HL-60 (cell line): ENCODE data around the gene MAFG.
A peak's percentile ranks its signal among the peaks of the same experiment; 100 is the strongest.

Source experiments
- DNase-seq, 2 experiments: peaks; one replicate each; pipeline ENCODE4 v3.0.0-alpha.2; 2010 to 2020; ENCODE audit warnings: low read depth in 1 of 2, low spot score in 1 of 2
- H3K27ac ChIP-seq: fragments of 250-450 bp; sonication (Bioruptor Pico); replicated peaks from 2 replicates; pipeline ENCODE4 v1.5.1; 2020; ENCODE audit warnings: mild to moderate bottlenecking, moderate library complexity
- H3K27me3 ChIP-seq: fragments of 250-450 bp; sonication (Bioruptor Pico); 2 replicates; pipeline ENCODE4 v1.5.1; 2021; ENCODE audit warnings: mild to moderate bottlenecking, moderate library complexity; ENCODE audit not compliant: insufficient read depth, poor library complexity, severe bottlenecking
- H3K4me3 ChIP-seq: replicated peaks from 2 replicates; pipeline ENCODE4 v1.5.1; 2011; ENCODE audit warnings: mild to moderate bottlenecking, control low read depth, low read length; ENCODE audit not compliant: insufficient read depth
- CTCF ChIP-seq: IDR thresholded peaks from one replicate; pipeline ENCODE4 v1.5.1; 2011; ENCODE audit warnings: low read length, control low read depth, inconsistent platforms; ENCODE audit not compliant: insufficient read depth
- GABPA ChIP-seq: IDR thresholded peaks from 2 replicates; pipeline ENCODE4 v1.6.1; 2012; ENCODE audit warnings: low read depth
- POLR2AphosphoS5 ChIP-seq: IDR thresholded peaks from 2 replicates; pipeline ENCODE4 v1.6.1; 2012; ENCODE audit warnings: low read depth
- REST ChIP-seq: IDR thresholded peaks from 2 replicates; pipeline ENCODE4 v1.6.1; 2012; ENCODE audit warnings: low read depth; ENCODE audit not compliant: insufficient replicate concordance
- SPI1 ChIP-seq: IDR thresholded peaks from 2 replicates; pipeline ENCODE4 v1.6.1; 2012; ENCODE audit warnings: low read depth, mild to moderate bottlenecking, borderline replicate concordance

The MAFG gene

GRCh38 chr17:81878294-81878693 lies 49.2 kb downstream of the MAFG start:
- no peak overlapping the region for H3K4me3 ChIP-seq
- TF ChIP-seq CTCF (no peak), SPI1 (no peak), REST (no peak), POLR2AphosphoS5 (no peak), GABPA (no peak)
- H3K27me3 ChIP-seq, result no peaks in the 10 kb centered on the region
- H3K27ac ChIP-seq, result no peak overlapping the region
- DNase-seq, result no peak

GRCh38 chr17:81877569-81877968 lies 50.0 kb downstream of the MAFG start:
- H3K4me3 ChIP-seq, result no peak overlapping the region
- no peak overlapping the region for H3K27ac ChIP-seq
- DNase-seq, result no peak
- no peaks in the 10 kb centered on the region for H3K27me3 ChIP-seq
- TF ChIP-seq REST, result no peak
- TF ChIP-seq POLR2AphosphoS5, result peak; percentile 53; the same call in 1 of the 2 replicates
- no peak for TF ChIP-seq GABPA

GRCh38 chr17:81871387-81872230 lies 55.9 kb downstream of the MAFG start:
- H3K4me3 ChIP-seq, result peak overlapping the region; percentile 87
- H3K27ac ChIP-seq, result peak overlapping the region; percentile 98
- peak; percentile 78; the same call in 1 of the 2 replicates for TF ChIP-seq SPI1
- no peak for TF ChIP-seq REST
- TF ChIP-seq POLR2AphosphoS5, result peak; percentile 73
- no peaks in the 10 kb centered on the region for H3K27me3 ChIP-seq
- peak; percentile 91 for DNase-seq

GRCh38 chr17:81870981-81871386 lies 56.6 kb downstream of the MAFG start, which contains the start of gene ARHGDIA:
TSS of gene ARHGDIA (minus strand) at chr17:81871337. CDS start at chr17:81869930, 1,407 bp downstream.
- no peak for DNase-seq
- TF ChIP-seq REST, result no peak
- TF ChIP-seq SPI1, result no peak
- peak; percentile 73; the same call in 1 of the 2 replicates for TF ChIP-seq GABPA
- Histone ChIP-seq H3K27ac (peak within 1 kb of the TSS; percentile 98), H3K4me3 (peak within 1 kb of the TSS; percentile 87), H3K27me3 (no peaks in the 10 kb centered on the region)
